Gastrocnemius medialis (tissue), 4 donors: ENCODE data around the gene YARS2. TPM values are rescaled to one million over a fixed set of nuclear protein-coding genes. Genes with fewer than 3 reads are reported as not detected.

Source experiments
- ATAC-seq, 2 donors: fragments of 150-250 bp; one replicate each; pipeline ENCODE4 v1.9.1; 2016
- DNase-seq, 2 donors: peaks; one replicate each; pipeline ENCODE4 v3.0.0-alpha.2; 2019
- H3K27ac ChIP-seq, 4 donors: fragments of 200-600 bp; sonication (generic); 1 replicate in 1 of 4; 2 replicates in 3 of 4; pipeline ENCODE4 v1.5.1; 2016 to 2018; ENCODE audit warnings: mild to moderate bottlenecking in 2 of 4, moderate library complexity in 1 of 4
- H3K27me3 ChIP-seq, 3 donors: fragments of 200-600 bp; sonication (generic) in 2 of 3; 1 replicate in 1 of 3; 2 replicates in 2 of 3; pipeline versions ENCODE4 v1.5.1 to v1.6.0; 2016 to 2019; ENCODE audit warnings: mild to moderate bottlenecking in 1 of 3, moderate library complexity in 1 of 3
- H3K36me3 ChIP-seq, 2 donors: fragments of 200-600 bp; sonication (generic) in 1 of 2; one replicate each; pipeline ENCODE4 v1.5.1; 2017 to 2018
- H3K4me1 ChIP-seq, 2 donors: fragments of 200-600 bp; sonication (generic) in 1 of 2; one replicate each; pipeline ENCODE4 v1.5.1; 2016 to 2017; ENCODE audit warnings: mild to moderate bottlenecking in 2 of 2
- H3K4me3 ChIP-seq, 4 donors: fragments of 200-600 bp; sonication (generic) in 3 of 4; 1 replicate in 1 of 4; 2 replicates in 3 of 4; pipeline ENCODE4 v1.5.1; 2016 to 2019; ENCODE audit warnings: mild to moderate bottlenecking in 2 of 4
- H3K9me3 ChIP-seq, 3 donors: fragments of 200-600 bp; sonication (generic) in 2 of 3; 1 replicate in 1 of 3; 2 replicates in 2 of 3; pipeline ENCODE4 v1.5.1; 2016 to 2019
- CTCF ChIP-seq, 5 experiments: fragments of 450-650 bp in 3 of 5; fragments of 200-600 bp in 2 of 5; sonication (generic) in 2 of 5; IDR thresholded peaks in 4 of 5; conservative IDR thresholded peaks in 1 of 5; 1 replicate in 4 of 5; 2 replicates in 1 of 5; pipeline ENCODE4 v1.5.1; 2016 to 2019; ENCODE audit warnings: antibody characterized with exemption in 5 of 5, mild to moderate bottlenecking in 3 of 5, moderate library complexity in 3 of 5
- POLR2A ChIP-seq, 2 donors: fragments of 450-650 bp; IDR thresholded peaks; one replicate each; pipeline ENCODE4 v1.6.1; 2017; ENCODE audit warnings: antibody characterized with exemption in 2 of 2, mild to moderate bottlenecking in 2 of 2, moderate library complexity in 2 of 2
- in situ Hi-C, 4 donors: fragments of 200-750 bp; cut with MboI; loops; one replicate each; pipeline versions ENCODE4 v1.15.0 to v1.8.0; 2017; ENCODE audit warnings: low sequenced_read_pairs in 4 of 4
- intact Hi-C: fragments of 100-400 bp; cut with DNase I; formaldehyde crosslinking; loops from one replicate; pipeline ENCODE4 v1.15.1; 2023; ENCODE audit warnings: low total_unique reads
- total RNA-seq, 4 donors: library from RNA; depleted of rRNA; stranded (reverse); fragments of >200 nt; gene quantifications; one replicate each; pipeline versions ENCODE4 v1.1.0 to v1.2.3, GENCODE V29; 2016

Gene YARS2
- total RNA-seq, 4 donors from 2014 or later: 9.1 to 19.4 (median 13.9) TPM

- in situ Hi-C loops (loop anchor here in 2 of 4 donors (25.0 kb wide), 1 partner anchor 1439 kb away; no protein-coding TSS in a partner anchor), intact Hi-C loops (no loop called here)
- TF ChIP-seq CTCF (IDR thresholded peaks at IDR 0.05 in 4 of 5, conservative IDR thresholded peaks at IDR 0.05 in 1 of 5): no peak
- no peak for TF ChIP-seq POLR2A (IDR thresholded peaks at IDR 0.05)
- ATAC-seq (no peak), DNase-seq (no peak)
- H3K36me3 ChIP-seq: no peaks in the 10 kb centered on the region
- H3K27me3 ChIP-seq: no peaks in the 10 kb centered on the region
- no peaks in the 10 kb centered on the region for H3K9me3 ChIP-seq
- no peak overlapping the region for H3K4me3 ChIP-seq
- H3K27ac ChIP-seq: no peak overlapping the region
- H3K4me1 ChIP-seq: no peaks in the 10 kb centered on the region
Measured at GRCh38 chr12:32773691-32774090, 18.0 kb upstream of the YARS2 start.

GRCh38 chr12:32770141-32770540 lies 14.4 kb upstream of the YARS2 start:
- ATAC-seq (no peak), DNase-seq (no peak)
- Histone ChIP-seq H3K27ac (no peak overlapping the region), H3K27me3 (no peaks in the 10 kb centered on the region), H3K9me3 (no peaks in the 10 kb centered on the region), H3K36me3 (no peaks in the 10 kb centered on the region), H3K4me3 (no peak overlapping the region), H3K4me1 (no peaks in the 10 kb centered on the region)
- TF ChIP-seq POLR2A (IDR thresholded peaks at IDR 0.05) (no peak), CTCF (IDR thresholded peaks at IDR 0.05 in 4 of 5, conservative IDR thresholded peaks at IDR 0.05 in 1 of 5) (no peak)
- intact Hi-C loops: no loop called here
- in situ Hi-C loops: loop anchor here in 2 of 4 donors (25.0 kb wide), 1 partner anchor 1442 kb away; no protein-coding TSS in a partner anchor

GRCh38 chr12:32768518-32768917 lies 12.8 kb upstream of the YARS2 start:
- Histone ChIP-seq H3K27ac (no peak overlapping the region), H3K9me3 (no peaks in the 10 kb centered on the region), H3K36me3 (no peaks in the 10 kb centered on the region), H3K27me3 (no peaks in the 10 kb centered on the region), H3K4me1 (no peaks in the 10 kb centered on the region), H3K4me3 (no peak overlapping the region)
- ATAC-seq: no peak
- intact Hi-C loops (no loop called here), in situ Hi-C loops (loop anchor here in 2 of 4 donors (10.0 to 25.0 kb wide), 2 partner anchors 1236 to 1444 kb away; no protein-coding TSS in a partner anchor)
- no peak for TF ChIP-seq CTCF (IDR thresholded peaks at IDR 0.05 in 4 of 5, conservative IDR thresholded peaks at IDR 0.05 in 1 of 5)
- no peak for TF ChIP-seq POLR2A (IDR thresholded peaks at IDR 0.05)
- DNase-seq: no peak

GRCh38 chr12:32765906-32766305 lies 10.2 kb upstream of the YARS2 start:
- intact Hi-C loops (no loop called here), in situ Hi-C loops (loop anchor here in 2 of 4 donors (10.0 to 25.0 kb wide), 2 partner anchors 1239 to 1446 kb away; no protein-coding TSS in a partner anchor)
- peaks cover 0 to 2% (median 0%) of the 10 kb centered on the region in 3 donors for H3K27me3 ChIP-seq
- H3K9me3 ChIP-seq: no peaks in the 10 kb centered on the region
- TF ChIP-seq CTCF (IDR thresholded peaks at IDR 0.05 in 4 of 5, conservative IDR thresholded peaks at IDR 0.05 in 1 of 5) (no peak), POLR2A (IDR thresholded peaks at IDR 0.05) (no peak)
- H3K4me1 ChIP-seq: no peaks in the 10 kb centered on the region
- no peak for DNase-seq
- ATAC-seq: no peak
- H3K4me3 ChIP-seq: no peak overlapping the region
- H3K36me3 ChIP-seq: no peaks in the 10 kb centered on the region
- no peak overlapping the region for H3K27ac ChIP-seq

- H3K27ac ChIP-seq: no peak overlapping the region
- DNase-seq (no peak), ATAC-seq (no peak)
- no peaks in the 10 kb centered on the region for H3K36me3 ChIP-seq
- TF ChIP-seq POLR2A (IDR thresholded peaks at IDR 0.05) (no peak), CTCF (IDR thresholded peaks at IDR 0.05 in 4 of 5, conservative IDR thresholded peaks at IDR 0.05 in 1 of 5) (no peak)
- intact Hi-C loops (no loop called here), in situ Hi-C loops (loop anchor here in 2 of 4 donors (10.0 to 25.0 kb wide), 2 partner anchors 1243 to 1451 kb away; no protein-coding TSS in a partner anchor)
- H3K27me3 ChIP-seq: peaks cover 0 to 2% (median 0%) of the 10 kb centered on the region in 3 donors
- no peaks in the 10 kb centered on the region for H3K4me1 ChIP-seq
- H3K9me3 ChIP-seq: no peaks in the 10 kb centered on the region
- no peak overlapping the region for H3K4me3 ChIP-seq
Measured at GRCh38 chr12:32761716-32762115, 6.0 kb upstream of the YARS2 start.
